K562 (cell line): ENCODE measurements around the gene LTBP2. TPM values are rescaled to one million over a fixed set of nuclear protein-coding genes. Genes with fewer than 3 reads are reported as not detected.

Source experiments
- ATAC-seq: fragments of 200-7000 bp; cut with Tn5 transposase; 3 replicates; pipeline ENCODE4 v1.9.1; 2020; ENCODE audit warnings: moderate library complexity
- BruUV-seq: library from RNA; stranded (reverse); fragments of 400-500 nt; replicated peaks from 2 replicates; lab custom pipeline; 2021; lab: Mats Ljungman, UMichigan
- CTCF ChIA-PET: fragments of 300-600 bp; formaldehyde crosslinking; extraction: SDS; loops from one replicate; lab custom pipeline; 2021; ENCODE audit warnings: low intra/inter-chr PET ratio; lab: Yijun Ruan, JAX
- POLR2A ChIA-PET: fragments of 300-600, 350-650 bp; sonication (Branson Sonifier 250); formaldehyde crosslinking; extraction: SDS; loops from one replicate; lab custom pipeline; 2021; ENCODE audit warnings: antibody characterized with exemption, inconsistent platforms; lab: Yijun Ruan, JAX
- DNase-seq, 4 experiments: peaks; one replicate each; pipeline versions ENCODE4 v3.0.0 to v3.0.0-alpha.2; 2011 to 2018; ENCODE audit warnings: low spot score in 3 of 4, mixed read lengths in 3 of 4; ENCODE audit errors: extremely low read depth in 1 of 4
- FAIRE-seq: peaks from 2 replicates; lab custom pipeline; 2011; peaks lifted over from hg19 to GRCh38; lab: Jason Lieb, UNC
- H2AFZ ChIP-seq: 2 replicates; pipeline ENCODE4 v1.6.0; 2011; ENCODE audit warnings: low read depth, low read length, control low read depth, inconsistent platforms
- H3K27ac ChIP-seq: fragments of 200-600 bp; 3 replicates; pipeline ENCODE4 v1.8.0; 2011; ENCODE audit warnings: low read depth, mild to moderate bottlenecking, control low read depth, inconsistent platforms, low read length, moderate library complexity, mixed read lengths; ENCODE audit errors: extremely low read depth
- H3K27me3 ChIP-seq, 2 experiments: fragments of 300-600 bp in 1 of 2; 2 replicates in 1 of 2; 3 replicates in 1 of 2; pipeline versions ENCODE4 v1.6.0 to v1.8.0; 2011; ENCODE audit warnings: inconsistent platforms in 2 of 2, low read length in 2 of 2, mild to moderate bottlenecking in 1 of 2, mixed read lengths in 1 of 2, moderate library complexity in 1 of 2; ENCODE audit not compliant: control insufficient read depth in 2 of 2, insufficient read depth in 2 of 2
- H3K36me3 ChIP-seq: fragments of 300-600 bp; 3 replicates; pipeline ENCODE4 v1.8.0; 2011; ENCODE audit warnings: mild to moderate bottlenecking, low read length, inconsistent platforms; ENCODE audit not compliant: control insufficient read depth, insufficient read depth
- H3K4me1 ChIP-seq, 2 experiments: fragments of 200-600 bp in 1 of 2; replicated peaks in 1 of 2; 2 replicates in 1 of 2; 3 replicates in 1 of 2; pipeline versions ENCODE4 v1.5.1 to v1.8.0; 2011; ENCODE audit warnings: inconsistent platforms in 2 of 2, low read length in 2 of 2, mild to moderate bottlenecking in 1 of 2, mixed read lengths in 1 of 2, moderate library complexity in 1 of 2; ENCODE audit not compliant: control insufficient read depth in 2 of 2, insufficient read depth in 2 of 2
- H3K4me2 ChIP-seq: 2 replicates; pipeline ENCODE4 v1.6.1; 2011; ENCODE audit warnings: low read length, control low read depth, inconsistent platforms, mixed read lengths; ENCODE audit not compliant: insufficient read depth
- H3K4me3 ChIP-seq: fragments of 200-600 bp; sonication (generic), shearing (Covaris generic); 2 replicates; pipeline ENCODE4 v1.5.1; 2016; ENCODE audit warnings: control low read depth, inconsistent platforms
- H3K79me2 ChIP-seq: fragments of 200-600 bp; 3 replicates; pipeline ENCODE4 v1.8.0; 2011; ENCODE audit warnings: low read length, inconsistent platforms; ENCODE audit not compliant: control insufficient read depth, insufficient read depth
- H3K9ac ChIP-seq, 2 experiments: 2 replicates each; pipeline versions ENCODE4 v1.6.0 to v1.6.1; 2011; ENCODE audit warnings: low read depth in 2 of 2, low read length in 2 of 2, control low read depth in 1 of 2, inconsistent platforms in 1 of 2, mild to moderate bottlenecking in 1 of 2, mixed read lengths in 1 of 2; ENCODE audit not compliant: insufficient read depth in 1 of 2
- H3K9me1 ChIP-seq: one replicate; pipeline ENCODE4 v1.6.0; 2011; ENCODE audit warnings: inconsistent platforms, mild to moderate bottlenecking, low read length, moderate library complexity; ENCODE audit not compliant: control insufficient read depth, insufficient read depth
- H3K9me3 ChIP-seq: replicated peaks from 2 replicates; pipeline ENCODE4 v1.5.1; 2011; ENCODE audit warnings: low read depth, low read length, inconsistent platforms; ENCODE audit not compliant: control insufficient read depth, insufficient read depth
- H4K20me1 ChIP-seq: replicated peaks from 2 replicates; pipeline ENCODE4 v1.6.1; 2011; ENCODE audit warnings: low read length, inconsistent platforms, mixed read lengths; ENCODE audit not compliant: control insufficient read depth, insufficient read depth
- CHD2 ChIP-seq: IDR thresholded peaks from 2 replicates; pipeline ENCODE4 v1.6.1; 2011; ENCODE audit warnings: low read depth, low read length
- COPS2 ChIP-seq: fragments of 450-650 bp; conservative IDR thresholded peaks from 2 replicates; pipeline ENCODE4 v1.6.1; 2016; ENCODE audit warnings: mild to moderate bottlenecking, moderate library complexity
- DIDO1 ChIP-seq: fragments of 450-650 bp; IDR thresholded peaks from 2 replicates; pipeline ENCODE4 v1.6.1; 2016; ENCODE audit warnings: low read depth, missing biosample characterization, missing genetic modification characterization
- LARP7 ChIP-seq: fragments of 450-650 bp; IDR thresholded peaks from 2 replicates; pipeline ENCODE4 v1.6.1; 2016
- MCM7 ChIP-seq, 2 experiments: fragments of 450-650 bp; IDR thresholded peaks; 2 replicates each; pipeline ENCODE4 v1.6.1; 2016 to 2018
- PHF8 ChIP-seq: fragments of 200-600 bp; sonication (generic); IDR thresholded peaks from 2 replicates; pipeline ENCODE4 v1.6.1; 2012; ENCODE audit warnings: mixed run types, mild to moderate bottlenecking, inconsistent platforms, low read length, moderate library complexity, borderline replicate concordance
- RBM39 ChIP-seq: fragments of 200-400 bp; formaldehyde crosslinking; optimal IDR thresholded peaks from 2 replicates; pipeline ENCODE3; 2018; ENCODE audit warnings: low read depth, low read length
- SMARCA5 ChIP-seq: fragments of 450-650 bp; IDR thresholded peaks from 2 replicates; pipeline ENCODE4 v1.6.1; 2016
- TAF7 ChIP-seq: fragments of 450-650 bp; IDR thresholded peaks from 2 replicates; pipeline ENCODE4 v1.6.1; 2016; ENCODE audit warnings: missing genetic modification characterization, missing compliant biosample characterization
- ZNF146 ChIP-seq: IDR thresholded peaks from one replicate; pipeline ENCODE4 v1.6.1; 2018; ENCODE audit warnings: missing compliant biosample characterization; ENCODE audit not compliant: unreplicated experiment
- ZNF436 ChIP-seq: fragments of 250-450, 450-650 bp; sonication (Bioruptor Pico); formaldehyde crosslinking; IDR thresholded peaks from 2 replicates; pipeline ENCODE4 v1.7.0; 2020; ENCODE audit warnings: mild to moderate bottlenecking
- ZNF639 ChIP-seq, 2 experiments: fragments of 200-800 bp in 1 of 2; sonication (Bioruptor generic) in 1 of 2; sonication (generic) in 1 of 2; formaldehyde crosslinking in 1 of 2; IDR thresholded peaks in 1 of 2; conservative IDR thresholded peaks in 1 of 2; 2 replicates each; pipeline versions ENCODE4 v1.5.0 to v1.6.1; 2016 to 2020; ENCODE audit warnings: missing compliant biosample characterization in 1 of 2, missing genetic modification characterization in 1 of 2, missing genetic modification reagents in 1 of 2
- WGBS: fragments of 100-300 bp; shearing (Covaris generic); methylation state at CpG from one replicate; pipeline ENCODE4 v1.1.6; 2016; ENCODE audit warnings: low coverage, mixed read lengths; ENCODE audit not compliant: insufficient coverage; ENCODE audit errors: missing lambda C conversion rate; 5-methylcytosine and 5-hydroxymethylcytosine counted together
- in situ Hi-C: fragments of 300-500 bp; cut with MboI; formaldehyde crosslinking; loops from 4 replicates; pipeline ENCODE4 v1.15.0; 2018; ENCODE audit warnings: inconsistent platforms, mixed read lengths
- intact Hi-C: fragments of 100-400 bp; cut with micrococcal nuclease; formaldehyde crosslinking; loops from 2 replicates; pipeline ENCODE4 v1.14.2; 2022
- polyA plus RNA-seq, 8 experiments: library from polyadenylated mRNA; depleted of rRNA in 4 of 8; stranded (reverse) in 5 of 8; unstranded in 3 of 8; fragments of >200 nt; fragmentation: Nextera tagmentation in 2 of 8; fragmentation: Illumina TruSeq in 1 of 8; extraction: Ambion mirVana in 2 of 8; extraction: Trizol in 1 of 8; gene quantifications; 2 replicates each; pipeline versions ENCODE4 v1.2.1 to v1.2.3, GENCODE V29; 2011 to 2014; ENCODE audit warnings: inconsistent platforms in 1 of 8, missing spikeins in 1 of 8
- total RNA-seq, 7 experiments: library from RNA; depleted of rRNA in 6 of 7; stranded (reverse); fragments of >200 nt in 6 of 7; fragmentation: Illumina TruSeq in 2 of 7; extraction: Trizol in 2 of 7; gene quantifications; 2 replicates each; pipeline versions ENCODE4 v1.2.1 to v1.2.3, GENCODE V29; 2011 to 2021; ENCODE audit warnings: low replicate concordance in 1 of 7

Gene LTBP2
- total and polyA plus RNA-seq, 9 of the 15 experiments (the other 6 are each of a cell fraction or from before 2014, with no cell fraction given): under 0.01 to 0.18 (median 0.03) TPM; not detected in 3

DNA sequence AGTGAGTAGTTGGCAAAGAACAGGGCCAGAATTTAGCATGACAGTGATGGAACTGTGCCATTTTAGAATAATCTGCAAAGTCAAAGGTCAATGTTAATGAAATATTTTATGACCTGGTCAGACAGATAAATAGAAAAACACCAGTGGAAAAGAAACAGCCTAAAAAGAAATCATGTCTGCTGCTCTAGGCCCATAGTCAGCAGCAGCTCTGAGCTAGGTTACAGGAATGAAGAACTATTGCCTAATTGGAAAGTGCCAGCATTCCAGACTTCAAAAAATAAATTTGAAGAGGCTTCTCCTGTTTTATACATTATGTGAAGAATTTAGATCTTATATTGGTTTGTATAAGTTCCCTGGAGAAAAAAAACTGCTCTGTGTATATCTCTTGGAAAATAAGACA, 128.7 kb downstream of the LTBP2 start (continued):
- TF ChIP-seq ZNF639 (CRISPR knock-in tag; conservative IDR thresholded peaks at IDR 0.05 in 1 of 2, IDR thresholded peaks at IDR 0.05 in 1 of 2): no peak

- no peaks in the 10 kb centered on the region for H3K27me3 ChIP-seq
- H4K20me1 ChIP-seq: no peaks in the 10 kb centered on the region; the same call in 1 of the 2 replicates
- 22% methylated on average over 1 of the region's 3 CpGs for whole genome bisulfite sequencing
- ChIA-PET CTCF (no interaction called here), POLR2A (no interaction called here)
- intact Hi-C loops: no loop called here
- no peak overlapping the region for H3K4me3 ChIP-seq
- no peaks in the 10 kb centered on the region for H3K79me2 ChIP-seq
- H3K9me3 ChIP-seq: no peaks in the 10 kb centered on the region
- DNase-seq (no peak), FAIRE-seq (no peak), ATAC-seq (no peak)
- in situ Hi-C loops: no loop called here
- TF ChIP-seq ZNF146 (CRISPR knock-in tag): no peak
- TF ChIP-seq PHF8: no peak
- no peak for TF ChIP-seq CHD2
- no peak for TF ChIP-seq MCM7 (IDR thresholded peaks at IDR 0.05)
- TF ChIP-seq ZNF436 (CRISPR knock-in tag): no peak
- TF ChIP-seq DIDO1: no peak
- no peak for TF ChIP-seq LARP7
- TF ChIP-seq RBM39: no peak
- TF ChIP-seq COPS2: no peak
- no peak for TF ChIP-seq TAF7 (tag)
- TF ChIP-seq SMARCA5: no peak
- H3K9me1 ChIP-seq: no peaks in the 10 kb centered on the region
- no peak overlapping the region for H3K27ac ChIP-seq
- H3K36me3 ChIP-seq: no peaks in the 10 kb centered on the region
- H3K4me2 ChIP-seq: no peak overlapping the region
- H3K9ac ChIP-seq: no peak overlapping the region
- no peaks in the 10 kb centered on the region for H3K4me1 ChIP-seq
- no peak overlapping the region for H2AFZ ChIP-seq
- BruUV-seq: no TSS peak
These were observed 129.5 kb downstream of the LTBP2 start for GRCh38 chr14:74482571-74482970.
